K562 (cell line): ENCODE measurements around the gene ARL11. TPM values are rescaled to one million over a fixed set of nuclear protein-coding genes. Genes with fewer than 3 reads are reported as not detected.

Experiments
- ARID1B ChIP-seq: fragments of 450-650 bp; IDR thresholded peaks from 2 replicates; pipeline ENCODE4 v1.6.1; 2016; ENCODE audit warnings: antibody characterized with exemption, mild to moderate bottlenecking, inconsistent platforms
- DPF2 ChIP-seq: fragments of 450-650 bp; IDR thresholded peaks from 2 replicates; pipeline ENCODE4 v1.6.1; 2016
- FOSL1 ChIP-seq: fragments of 200-800 bp; sonication (Bioruptor generic); conservative IDR thresholded peaks from 2 replicates; pipeline ENCODE4 v1.6.1; 2016; ENCODE audit warnings: missing genetic modification characterization, missing compliant biosample characterization
- MTA1 ChIP-seq: fragments of 450-650 bp; IDR thresholded peaks from 2 replicates; pipeline ENCODE4 v1.6.1; 2017; ENCODE audit warnings: borderline replicate concordance
- NR2C2 ChIP-seq, 2 experiments: fragments of 200-800 bp in 1 of 2; sonication (Bioruptor generic) in 1 of 2; sonication (generic) in 1 of 2; formaldehyde crosslinking in 1 of 2; IDR thresholded peaks; 2 replicates each; pipeline versions ENCODE4 v1.6.1 to v1.8.0; 2016 to 2022; ENCODE audit warnings: mild to moderate bottlenecking in 1 of 2, missing compliant biosample characterization in 1 of 2, missing genetic modification characterization in 1 of 2, missing genetic modification reagents in 1 of 2
- RBBP5 ChIP-seq: fragments of 200-600 bp; sonication (generic); IDR thresholded peaks from 2 replicates; pipeline ENCODE4 v1.6.1; 2012; ENCODE audit warnings: borderline replicate concordance, mild to moderate bottlenecking, low read length, control low read depth, inconsistent platforms; ENCODE audit not compliant: insufficient read depth, poor library complexity, severe bottlenecking
- SAFB2 ChIP-seq: fragments of 200-400 bp; formaldehyde crosslinking; IDR thresholded peaks from 2 replicates; pipeline ENCODE4 v1.6.1; 2018; ENCODE audit warnings: borderline replicate concordance, low read length, low read depth, moderate library complexity; ENCODE audit not compliant: severe bottlenecking
- SMARCA4 ChIP-seq: fragments of 450-650 bp; IDR thresholded peaks from 2 replicates; pipeline ENCODE4 v1.6.1; 2016
- SRF ChIP-seq, 2 experiments: fragments of 250-450, 450-650 bp in 1 of 2; sonication (Bioruptor Pico) in 1 of 2; sonication (generic) in 1 of 2; formaldehyde crosslinking; IDR thresholded peaks; 2 replicates each; pipeline versions ENCODE4 v1.5.0 to v1.5.1; 2020 to 2022; ENCODE audit warnings: mild to moderate bottlenecking in 1 of 2, missing genetic modification reagents in 1 of 2
- TAF9B ChIP-seq: fragments of 450-650 bp; IDR thresholded peaks from 2 replicates; pipeline ENCODE4 v1.6.1; 2018; ENCODE audit warnings: mild to moderate bottlenecking; ENCODE audit not compliant: partially characterized antibody
- ZFX ChIP-seq: sonication (generic); formaldehyde crosslinking; IDR thresholded peaks from 2 replicates; pipeline ENCODE4 v1.8.0; 2022; ENCODE audit warnings: mild to moderate bottlenecking, missing genetic modification reagents, moderate library complexity
- ZNF134 ChIP-seq: fragments of 250-450 bp; sonication (Bioruptor Pico); conservative IDR thresholded peaks from 2 replicates; pipeline ENCODE4 v1.4.0; 2020
- ZNF175 ChIP-seq: fragments of 200-800 bp; sonication (Bioruptor generic); IDR thresholded peaks from 2 replicates; pipeline ENCODE4 v1.6.1; 2016; ENCODE audit warnings: low read depth, mild to moderate bottlenecking, missing genetic modification characterization, missing compliant biosample characterization
- ZNF589 ChIP-seq: fragments of 200-800 bp; sonication (Bioruptor generic); IDR thresholded peaks from 2 replicates; pipeline ENCODE4 v1.6.1; 2016; ENCODE audit warnings: low read depth, missing genetic modification characterization, missing compliant biosample characterization
- polyA plus RNA-seq, 8 experiments: library from polyadenylated mRNA; depleted of rRNA in 4 of 8; stranded (reverse) in 5 of 8; unstranded in 3 of 8; fragments of >200 nt; fragmentation: Nextera tagmentation in 2 of 8; fragmentation: Illumina TruSeq in 1 of 8; extraction: Ambion mirVana in 2 of 8; extraction: Trizol in 1 of 8; gene quantifications; 2 replicates each; pipeline versions ENCODE4 v1.2.1 to v1.2.3, GENCODE V29; 2011 to 2014; ENCODE audit warnings: inconsistent platforms in 1 of 8, missing spikeins in 1 of 8
- total RNA-seq, 7 experiments: library from RNA; depleted of rRNA in 6 of 7; stranded (reverse); fragments of >200 nt in 6 of 7; fragmentation: Illumina TruSeq in 2 of 7; extraction: Trizol in 2 of 7; gene quantifications; 2 replicates each; pipeline versions ENCODE4 v1.2.1 to v1.2.3, GENCODE V29; 2011 to 2021; ENCODE audit warnings: low replicate concordance in 1 of 7
- TF ChIP-seq, protein P1 (sequence below): fragments of 250-450 bp; sonication (Bioruptor Pico); IDR thresholded peaks from 2 replicates; pipeline ENCODE4 v1.5.0; 2020; ENCODE audit warnings: mild to moderate bottlenecking, borderline replicate concordance
- TF ChIP-seq, protein P2 (sequence below), 3 experiments: IDR thresholded peaks in 2 of 3; conservative IDR thresholded peaks in 1 of 3; 2 replicates each; pipeline ENCODE4 v1.5.1; 2011 to 2012; ENCODE audit warnings: low read length in 3 of 3, mild to moderate bottlenecking in 3 of 3, control low read depth in 2 of 3, improper control_type of control experiment in 1 of 3, inconsistent platforms in 1 of 3, low read depth in 1 of 3, mixed read lengths in 1 of 3, moderate library complexity in 1 of 3; ENCODE audit not compliant: insufficient read depth in 2 of 3

The ARL11 gene
- total and polyA plus RNA-seq, 9 of the 15 experiments (the other 6 are each of a cell fraction or from before 2014, with no cell fraction given), result 0.18 to 0.87 (median 0.45) TPM

DNA sequence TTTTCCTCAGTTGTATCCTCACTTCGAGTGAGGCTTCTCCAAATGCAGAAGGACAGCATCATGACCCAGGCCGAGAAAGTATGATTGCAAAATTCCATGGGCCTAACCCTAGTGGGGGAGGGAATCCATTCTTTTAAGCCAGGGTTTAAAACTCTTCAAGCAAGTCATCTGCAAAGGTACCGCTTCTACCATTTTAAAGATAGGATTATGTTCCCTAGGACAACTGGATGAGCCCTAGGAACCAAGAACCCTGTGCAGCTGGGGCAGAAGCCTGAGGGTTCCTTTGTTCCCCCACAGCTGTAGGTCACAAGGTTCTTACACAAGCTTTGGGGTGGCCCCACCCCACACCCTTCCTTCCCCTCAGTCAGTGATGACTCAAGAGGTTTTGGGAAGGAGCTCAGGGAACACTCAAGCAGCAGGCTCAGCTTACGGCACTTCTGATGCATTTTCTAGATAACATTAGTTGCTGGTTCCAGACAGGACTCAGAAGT, 13.5 kb downstream of the ARL11 start (continued):
- TF ChIP-seq ZNF589 (0 out of 2 replicates have a peak, but pooled peaks have one; percentile 56), ZFX (peak; percentile 24; the same call in 1 of the 2 replicates), ZNF134 (CRISPR knock-in tag) (0 out of 2 replicates have a peak, but pooled peaks have one; percentile 19), MTA1 (no peak), SAFB2 (no peak), SRF (CRISPR knock-in tag; IDR thresholded peaks at IDR 0.05) (no peak), ZNF175 (CRISPR knock-in tag) (0 out of 2 replicates have a peak, but pooled peaks have one; percentile 31), NR2C2 (CRISPR knock-in tag; IDR thresholded peaks at IDR 0.05) (no peak), NR2C2 (tag; IDR thresholded peaks at IDR 0.05) (0 out of 2 replicates have a peak, but pooled peaks have one; percentile 34), ARID1B (peak; percentile 49), DPF2 (0 out of 2 replicates have a peak, but pooled peaks have one; percentile 25), FOSL1 (peak; percentile 72), RBBP5 (peak; percentile 32), SMARCA4 (peak; percentile 51; the same call in 1 of the 2 replicates), TAF9B (no peak)
- TF ChIP-seq, protein P1, sequence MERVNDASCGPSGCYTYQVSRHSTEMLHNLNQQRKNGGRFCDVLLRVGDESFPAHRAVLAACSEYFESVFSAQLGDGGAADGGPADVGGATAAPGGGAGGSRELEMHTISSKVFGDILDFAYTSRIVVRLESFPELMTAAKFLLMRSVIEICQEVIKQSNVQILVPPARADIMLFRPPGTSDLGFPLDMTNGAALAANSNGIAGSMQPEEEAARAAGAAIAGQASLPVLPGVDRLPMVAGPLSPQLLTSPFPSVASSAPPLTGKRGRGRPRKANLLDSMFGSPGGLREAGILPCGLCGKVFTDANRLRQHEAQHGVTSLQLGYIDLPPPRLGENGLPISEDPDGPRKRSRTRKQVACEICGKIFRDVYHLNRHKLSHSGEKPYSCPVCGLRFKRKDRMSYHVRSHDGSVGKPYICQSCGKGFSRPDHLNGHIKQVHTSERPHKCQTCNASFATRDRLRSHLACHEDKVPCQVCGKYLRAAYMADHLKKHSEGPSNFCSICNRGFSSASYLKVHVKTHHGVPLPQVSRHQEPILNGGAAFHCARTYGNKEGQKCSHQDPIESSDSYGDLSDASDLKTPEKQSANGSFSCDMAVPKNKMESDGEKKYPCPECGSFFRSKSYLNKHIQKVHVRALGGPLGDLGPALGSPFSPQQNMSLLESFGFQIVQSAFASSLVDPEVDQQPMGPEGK (CRISPR knock-in tag), result no peak
- TF ChIP-seq, protein P2, sequence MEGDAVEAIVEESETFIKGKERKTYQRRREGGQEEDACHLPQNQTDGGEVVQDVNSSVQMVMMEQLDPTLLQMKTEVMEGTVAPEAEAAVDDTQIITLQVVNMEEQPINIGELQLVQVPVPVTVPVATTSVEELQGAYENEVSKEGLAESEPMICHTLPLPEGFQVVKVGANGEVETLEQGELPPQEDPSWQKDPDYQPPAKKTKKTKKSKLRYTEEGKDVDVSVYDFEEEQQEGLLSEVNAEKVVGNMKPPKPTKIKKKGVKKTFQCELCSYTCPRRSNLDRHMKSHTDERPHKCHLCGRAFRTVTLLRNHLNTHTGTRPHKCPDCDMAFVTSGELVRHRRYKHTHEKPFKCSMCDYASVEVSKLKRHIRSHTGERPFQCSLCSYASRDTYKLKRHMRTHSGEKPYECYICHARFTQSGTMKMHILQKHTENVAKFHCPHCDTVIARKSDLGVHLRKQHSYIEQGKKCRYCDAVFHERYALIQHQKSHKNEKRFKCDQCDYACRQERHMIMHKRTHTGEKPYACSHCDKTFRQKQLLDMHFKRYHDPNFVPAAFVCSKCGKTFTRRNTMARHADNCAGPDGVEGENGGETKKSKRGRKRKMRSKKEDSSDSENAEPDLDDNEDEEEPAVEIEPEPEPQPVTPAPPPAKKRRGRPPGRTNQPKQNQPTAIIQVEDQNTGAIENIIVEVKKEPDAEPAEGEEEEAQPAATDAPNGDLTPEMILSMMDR (IDR thresholded peaks at IDR 0.05 in 2 of 3, conservative IDR thresholded peaks at IDR 0.05 in 1 of 3; ENCODE audit: insufficient read depth in 2 of 3, low read depth in 1 of 3, low read length in 3 of 3), result no peak
